22Rv1 (cell line): ENCODE data around the gene DFFB.

Source experiments
- ZFX ChIP-seq: fragments of 450-650 bp; IDR thresholded peaks from 2 replicates; pipeline ENCODE4 v1.6.1; 2017; ENCODE audit warnings: antibody characterized with exemption, borderline replicate concordance
- TF ChIP-seq, protein P1 (sequence below): fragments of 450-650 bp; IDR thresholded peaks from 2 replicates; pipeline ENCODE4 v1.5.1; 2017; ENCODE audit warnings: mild to moderate bottlenecking

- TF ChIP-seq, protein P1, sequence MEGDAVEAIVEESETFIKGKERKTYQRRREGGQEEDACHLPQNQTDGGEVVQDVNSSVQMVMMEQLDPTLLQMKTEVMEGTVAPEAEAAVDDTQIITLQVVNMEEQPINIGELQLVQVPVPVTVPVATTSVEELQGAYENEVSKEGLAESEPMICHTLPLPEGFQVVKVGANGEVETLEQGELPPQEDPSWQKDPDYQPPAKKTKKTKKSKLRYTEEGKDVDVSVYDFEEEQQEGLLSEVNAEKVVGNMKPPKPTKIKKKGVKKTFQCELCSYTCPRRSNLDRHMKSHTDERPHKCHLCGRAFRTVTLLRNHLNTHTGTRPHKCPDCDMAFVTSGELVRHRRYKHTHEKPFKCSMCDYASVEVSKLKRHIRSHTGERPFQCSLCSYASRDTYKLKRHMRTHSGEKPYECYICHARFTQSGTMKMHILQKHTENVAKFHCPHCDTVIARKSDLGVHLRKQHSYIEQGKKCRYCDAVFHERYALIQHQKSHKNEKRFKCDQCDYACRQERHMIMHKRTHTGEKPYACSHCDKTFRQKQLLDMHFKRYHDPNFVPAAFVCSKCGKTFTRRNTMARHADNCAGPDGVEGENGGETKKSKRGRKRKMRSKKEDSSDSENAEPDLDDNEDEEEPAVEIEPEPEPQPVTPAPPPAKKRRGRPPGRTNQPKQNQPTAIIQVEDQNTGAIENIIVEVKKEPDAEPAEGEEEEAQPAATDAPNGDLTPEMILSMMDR: no peak
- no peak for TF ChIP-seq ZFX
These were observed 69.7 kb downstream of the DFFB start for GRCh38 chr1:3926956-3927355.
